PC-9 (cell line): Measurements from ENCODE around the gene CAMTA1. TPM values are rescaled to one million over a fixed set of nuclear protein-coding genes. Genes with fewer than 3 reads are reported as not detected.

Experiments
- BruUV-seq: library from RNA; stranded (reverse); fragments of 400-500 nt; replicated peaks from 2 replicates; lab custom pipeline; 2021; lab: Mats Ljungman, UMichigan
- CTCF ChIA-PET: fragments of 300-600 bp; sonication (Branson Sonifier 250); formaldehyde crosslinking; loops from one replicate; lab custom pipeline; 2022; ENCODE audit warnings: antibody characterized with exemption; lab: Charles Lee
- POLR2A ChIA-PET: fragments of 300-600 bp; sonication (Branson Sonifier 250); formaldehyde crosslinking; loops from one replicate; lab custom pipeline; 2022; ENCODE audit warnings: antibody characterized with exemption; ENCODE audit not compliant: unreplicated experiment; lab: Charles Lee
- DNase-seq, 2 experiments: peaks; one replicate each; pipeline versions ENCODE4 v3.0.0 to v3.0.0-alpha.2; 2015 to 2022; ENCODE audit warnings: mixed read lengths in 1 of 2
- H2AFZ ChIP-seq: fragments of 200-600 bp; sonication (generic); 2 replicates; pipeline ENCODE4 v1.8.1; 2017; ENCODE audit warnings: antibody characterized with exemption
- H3F3A ChIP-seq: fragments of 200-600 bp; sonication (generic); 2 replicates; pipeline ENCODE4 v1.8.1; 2017; ENCODE audit warnings: antibody characterized with exemption, mild to moderate bottlenecking, low read depth; ENCODE audit not compliant: insufficient read depth
- H3K27ac ChIP-seq: fragments of 200-600 bp; sonication (generic); 2 replicates; pipeline ENCODE4 v1.6.1; 2016; ENCODE audit warnings: mixed run types
- H3K27me3 ChIP-seq: fragments of 200-600 bp; sonication (generic); 2 replicates; pipeline ENCODE4 v1.6.1; 2016; ENCODE audit warnings: low read depth, mixed run types; ENCODE audit not compliant: insufficient read depth
- H3K36me3 ChIP-seq: fragments of 200-600 bp; sonication (generic); 2 replicates; pipeline ENCODE4 v1.6.1; 2016; ENCODE audit warnings: low read depth, mixed run types
- H3K4me1 ChIP-seq: fragments of 200-600 bp; sonication (generic); replicated peaks from 2 replicates; pipeline ENCODE4 v1.6.1; 2016; ENCODE audit warnings: mixed run types; ENCODE audit not compliant: insufficient read depth
- H3K4me2 ChIP-seq: fragments of 200-600 bp; sonication (generic); 2 replicates; pipeline ENCODE4 v1.6.1; 2017; ENCODE audit warnings: mixed run types
- H3K4me3 ChIP-seq: fragments of 200-600 bp; sonication (generic); 2 replicates; pipeline ENCODE4 v1.6.1; 2016; ENCODE audit warnings: mixed run types
- H3K79me2 ChIP-seq: fragments of 200-600 bp; sonication (generic); 2 replicates; pipeline ENCODE4 v1.6.1; 2017; ENCODE audit warnings: low read depth, mixed run types
- H3K9me2 ChIP-seq: fragments of 200-600 bp; sonication (generic); 2 replicates; pipeline ENCODE4 v1.8.1; 2017; ENCODE audit warnings: mild to moderate bottlenecking; ENCODE audit not compliant: insufficient read depth
- H3K9me3 ChIP-seq: fragments of 200-600 bp; sonication (generic); 2 replicates; pipeline ENCODE4 v1.8.1; 2016; ENCODE audit warnings: low read depth; ENCODE audit not compliant: insufficient read depth
- H4K20me1 ChIP-seq: fragments of 200-600 bp; sonication (generic); 2 replicates; pipeline ENCODE4 v1.8.1; 2017; ENCODE audit not compliant: insufficient read depth
- EZH2 ChIP-seq: fragments of 200-600 bp; sonication (generic); IDR thresholded peaks from 2 replicates; pipeline ENCODE4 v1.8.0; 2017; ENCODE audit warnings: antibody characterized with exemption, low read depth
- intact Hi-C: fragments of 100-400 bp; cut with micrococcal nuclease; formaldehyde crosslinking; loops from one replicate; pipeline ENCODE4 v1.10.0; 2022; ENCODE audit not compliant: unreplicated experiment
- total RNA-seq: library from RNA; stranded (reverse); gene quantifications from 2 replicates; pipeline ENCODE4 v1.2.3, GENCODE V29; 2021
- TF ChIP-seq, protein P1 (sequence below): fragments of 200-600 bp; sonication (generic); conservative IDR thresholded peaks from 2 replicates; pipeline ENCODE4 v1.6.1; 2017; ENCODE audit warnings: mixed run types, antibody characterized with exemption, mild to moderate bottlenecking, moderate library complexity

Gene CAMTA1
- total RNA-seq, 1 experiment from 2014 or later, result 72.3 TPM

DNA sequence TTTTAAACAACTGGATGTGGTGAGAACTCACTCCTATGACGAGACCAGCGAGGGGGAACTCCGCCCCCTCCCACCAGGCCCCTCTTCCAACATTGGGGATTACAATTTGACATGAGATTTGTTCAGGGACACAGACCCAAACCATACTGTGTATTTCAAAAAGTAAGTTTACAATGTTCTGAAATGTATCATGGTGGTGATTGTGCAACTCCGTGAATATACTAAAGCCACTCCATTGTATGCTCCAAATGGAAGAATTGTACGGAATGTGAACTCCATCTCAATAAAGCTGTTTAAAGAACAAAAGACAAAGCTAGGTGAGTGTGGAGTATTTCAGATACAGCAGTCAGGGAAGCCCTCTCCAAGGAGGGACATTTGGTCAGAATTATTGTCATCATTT, 553.8 kb downstream of the CAMTA1 start:
- CTCF ChIA-PET, result no interaction called here
- Histone ChIP-seq H3K9me2 (no peaks in the 10 kb centered on the region), H3F3A (no peaks in the 10 kb centered on the region), H3K27me3 (peaks cover 28% of the 10 kb centered on the region), H3K9me3 (no peaks in the 10 kb centered on the region), H3K4me1 (no peaks in the 10 kb centered on the region), H3K36me3 (no peaks in the 10 kb centered on the region), H3K27ac (no peak overlapping the region), H4K20me1 (no peaks in the 10 kb centered on the region), H3K4me3 (no peak overlapping the region), H3K4me2 (no peak overlapping the region), H2AFZ (no peak overlapping the region), H3K79me2 (no peaks in the 10 kb centered on the region)
- POLR2A ChIA-PET, result no interaction called here
- intact Hi-C loops, result no loop called here
- no peak for TF ChIP-seq EZH2
- TF ChIP-seq, protein P1, sequence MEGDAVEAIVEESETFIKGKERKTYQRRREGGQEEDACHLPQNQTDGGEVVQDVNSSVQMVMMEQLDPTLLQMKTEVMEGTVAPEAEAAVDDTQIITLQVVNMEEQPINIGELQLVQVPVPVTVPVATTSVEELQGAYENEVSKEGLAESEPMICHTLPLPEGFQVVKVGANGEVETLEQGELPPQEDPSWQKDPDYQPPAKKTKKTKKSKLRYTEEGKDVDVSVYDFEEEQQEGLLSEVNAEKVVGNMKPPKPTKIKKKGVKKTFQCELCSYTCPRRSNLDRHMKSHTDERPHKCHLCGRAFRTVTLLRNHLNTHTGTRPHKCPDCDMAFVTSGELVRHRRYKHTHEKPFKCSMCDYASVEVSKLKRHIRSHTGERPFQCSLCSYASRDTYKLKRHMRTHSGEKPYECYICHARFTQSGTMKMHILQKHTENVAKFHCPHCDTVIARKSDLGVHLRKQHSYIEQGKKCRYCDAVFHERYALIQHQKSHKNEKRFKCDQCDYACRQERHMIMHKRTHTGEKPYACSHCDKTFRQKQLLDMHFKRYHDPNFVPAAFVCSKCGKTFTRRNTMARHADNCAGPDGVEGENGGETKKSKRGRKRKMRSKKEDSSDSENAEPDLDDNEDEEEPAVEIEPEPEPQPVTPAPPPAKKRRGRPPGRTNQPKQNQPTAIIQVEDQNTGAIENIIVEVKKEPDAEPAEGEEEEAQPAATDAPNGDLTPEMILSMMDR, result no peak
- BruUV-seq, result no TSS peak
- no peak for DNase-seq

DNA sequence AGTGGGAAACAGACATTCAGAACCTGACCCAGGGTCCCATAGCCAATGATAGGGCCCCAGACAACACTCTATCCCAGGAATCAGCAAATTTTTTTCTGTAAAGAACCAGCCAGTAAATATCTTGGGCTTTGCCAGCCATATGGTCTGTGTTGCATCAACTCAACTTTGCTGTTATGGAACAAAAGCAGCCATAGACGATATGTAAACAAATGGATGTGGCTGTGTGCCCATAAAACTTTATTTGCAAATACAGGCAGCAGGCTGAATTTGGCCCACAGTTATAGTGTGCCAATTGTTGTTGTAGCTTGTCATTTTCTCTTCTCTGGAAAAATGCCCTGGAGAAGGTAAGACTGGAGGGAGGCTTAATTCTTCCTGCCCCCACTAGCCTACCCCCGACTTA, 554.7 kb downstream of the CAMTA1 start:
- H3F3A ChIP-seq, result no peaks in the 10 kb centered on the region
- H2AFZ ChIP-seq, result no peak overlapping the region
- intact Hi-C loops, result no loop called here
- no peaks in the 10 kb centered on the region for H3K4me1 ChIP-seq
- no peaks in the 10 kb centered on the region for H3K36me3 ChIP-seq
- H3K4me3 ChIP-seq, result no peak overlapping the region
- no peak overlapping the region for H3K4me2 ChIP-seq
- POLR2A ChIA-PET, result no interaction called here
- H3K79me2 ChIP-seq, result no peaks in the 10 kb centered on the region
- no TSS peak for BruUV-seq
- H3K27me3 ChIP-seq, result peaks cover 22% of the 10 kb centered on the region; the same call in 1 of the 2 replicates
- H3K9me2 ChIP-seq, result no peaks in the 10 kb centered on the region
- no peaks in the 10 kb centered on the region for H4K20me1 ChIP-seq
- no peak overlapping the region for H3K27ac ChIP-seq
- TF ChIP-seq EZH2, result no peak
- TF ChIP-seq, protein P1, result no peak
- H3K9me3 ChIP-seq, result no peaks in the 10 kb centered on the region
- CTCF ChIA-PET, result no interaction called here
- no peak for DNase-seq

DNA sequence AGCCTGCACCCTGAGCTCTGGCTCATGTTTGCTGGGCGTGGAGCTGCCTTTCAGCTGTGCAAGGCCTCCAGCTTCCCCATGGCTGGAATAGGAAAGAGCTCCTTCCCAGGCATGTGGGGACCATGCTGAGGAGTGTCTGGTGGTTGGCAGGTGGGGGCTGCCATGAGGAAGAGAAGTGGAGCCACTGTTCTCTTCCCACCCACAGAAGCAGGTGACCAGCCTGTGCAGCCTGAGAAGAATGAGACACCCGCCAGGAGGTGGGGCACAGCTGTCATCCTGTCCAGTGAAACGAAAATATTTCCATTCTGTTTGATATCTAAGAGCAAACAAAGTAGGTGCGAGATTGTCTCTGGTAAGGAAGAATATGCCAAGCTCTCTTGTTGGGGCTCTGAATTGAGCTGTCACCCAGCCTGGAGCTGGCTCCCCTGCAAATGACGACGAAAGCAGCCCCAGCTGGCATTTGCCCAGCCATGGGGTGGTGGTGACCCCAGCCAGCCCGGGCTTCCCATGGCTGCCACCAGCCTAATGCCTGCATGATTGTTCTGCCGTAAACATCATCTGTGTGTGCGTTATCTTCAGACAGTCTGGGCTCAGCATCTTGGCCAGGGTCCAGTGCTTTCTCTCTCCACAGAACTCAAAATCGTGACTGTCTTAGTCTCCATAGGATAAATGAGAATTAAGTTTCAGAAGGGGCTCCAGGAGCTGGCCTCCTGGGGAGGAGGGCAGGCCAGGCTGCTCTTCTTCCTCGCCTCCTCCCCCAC, 556.1 kb downstream of the CAMTA1 start:
- no peak overlapping the region for H3K4me3 ChIP-seq
- no peaks in the 10 kb centered on the region for H3K36me3 ChIP-seq
- no peak for DNase-seq
- no peaks in the 10 kb centered on the region for H3K9me2 ChIP-seq
- peaks cover 24% of the 10 kb centered on the region for H3K27me3 ChIP-seq
- TF ChIP-seq EZH2, result no peak
- TF ChIP-seq, protein P1, result no peak
- no peak overlapping the region for H3K27ac ChIP-seq
- no peaks in the 10 kb centered on the region for H3K9me3 ChIP-seq
- no peak overlapping the region for H3K4me2 ChIP-seq
- BruUV-seq, result no TSS peak
- no peaks in the 10 kb centered on the region for H4K20me1 ChIP-seq
- H2AFZ ChIP-seq, result no peak overlapping the region
- no peaks in the 10 kb centered on the region for H3K79me2 ChIP-seq
- H3F3A ChIP-seq, result no peaks in the 10 kb centered on the region
- intact Hi-C loops, result no loop called here
- ChIA-PET POLR2A (no interaction called here), CTCF (no interaction called here)
- no peaks in the 10 kb centered on the region for H3K4me1 ChIP-seq
